Thyroid gland (tissue), 4 donors: ENCODE results near the gene BCL11B. TPM values are rescaled to one million over a fixed set of nuclear protein-coding genes. Genes with fewer than 3 reads are reported as not detected.

Experiments used
- DNase-seq, 2 donors: peaks; one replicate each; pipeline ENCODE4 v3.0.0-alpha.2; 2019
- H3K27ac ChIP-seq, 3 donors: fragments of 200-600 bp; sonication (generic); 1 replicate in 2 of 3; 2 replicates in 1 of 3; pipeline ENCODE4 v1.5.1; 2016 to 2019; ENCODE audit warnings: mild to moderate bottlenecking in 1 of 3, moderate library complexity in 1 of 3
- H3K27me3 ChIP-seq: fragments of 200-600 bp; sonication (generic); one replicate; pipeline ENCODE4 v1.5.1; 2019
- H3K36me3 ChIP-seq, 2 donors: fragments of 200-600 bp; sonication (generic); one replicate each; pipeline ENCODE4 v1.5.1; 2016 to 2019
- H3K4me1 ChIP-seq, 2 donors: fragments of 200-600 bp; sonication (generic); one replicate each; pipeline ENCODE4 v1.5.1; 2017 to 2019
- H3K4me3 ChIP-seq, 3 donors: fragments of 200-600 bp; sonication (generic); replicated peaks in 1 of 3; 1 replicate in 2 of 3; 2 replicates in 1 of 3; pipeline ENCODE4 v1.5.1; 2016; ENCODE audit warnings: mild to moderate bottlenecking in 1 of 3
- H3K9me3 ChIP-seq: fragments of 200-600 bp; sonication (generic); one replicate; pipeline ENCODE4 v1.5.1; 2017
- POLR2A ChIP-seq, 2 donors: fragments of 450-650 bp; IDR thresholded peaks; one replicate each; pipeline ENCODE4 v1.6.1; 2017; ENCODE audit warnings: antibody characterized with exemption in 2 of 2, mild to moderate bottlenecking in 2 of 2, moderate library complexity in 1 of 2
- WGBS, 2 donors: methylation state at CpG; one replicate each; pipeline ENCODE4 v1.1.5; 2017; 5-methylcytosine and 5-hydroxymethylcytosine counted together
- intact Hi-C: fragments of 100-400 bp; cut with DNase I; formaldehyde crosslinking; loops from one replicate; pipeline ENCODE4 v1.15.1; 2023
- total RNA-seq, 4 donors: library from RNA; depleted of rRNA; stranded (reverse); fragments of >200 nt; gene quantifications; one replicate each; pipeline ENCODE4 v1.2.3, GENCODE V29; 2016
- TF ChIP-seq, protein P1 (sequence below), 6 experiments: fragments of 200-600 bp in 3 of 6; fragments of 450-650 bp in 3 of 6; sonication (generic) in 3 of 6; IDR thresholded peaks; one replicate each; pipeline ENCODE4 v1.5.1; 2016 to 2019; ENCODE audit warnings: antibody characterized with exemption in 6 of 6, mild to moderate bottlenecking in 2 of 6, inconsistent platforms in 1 of 6, moderate library complexity in 1 of 6

The BCL11B gene
- total RNA-seq, 4 donors from 2014 or later = 0.81 to 4.3 (median 2.3) TPM

DNA sequence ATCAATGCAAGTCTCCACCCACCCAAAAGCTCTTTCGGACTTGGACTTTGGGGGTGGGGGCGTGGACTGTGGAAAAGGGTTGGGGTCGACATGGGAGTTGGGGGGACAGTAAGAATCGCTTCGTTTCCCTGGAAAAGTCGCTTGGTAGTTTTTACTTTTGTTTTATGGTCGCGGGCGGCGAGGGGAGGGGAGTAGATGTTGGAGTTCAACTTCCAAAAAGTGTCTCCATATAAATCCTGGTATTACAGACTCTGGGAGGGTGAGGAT, 568 bp upstream of the BCL11B start:
- TF ChIP-seq POLR2A (IDR thresholded peaks at IDR 0.05) = no peak
- TF ChIP-seq, protein P1, sequence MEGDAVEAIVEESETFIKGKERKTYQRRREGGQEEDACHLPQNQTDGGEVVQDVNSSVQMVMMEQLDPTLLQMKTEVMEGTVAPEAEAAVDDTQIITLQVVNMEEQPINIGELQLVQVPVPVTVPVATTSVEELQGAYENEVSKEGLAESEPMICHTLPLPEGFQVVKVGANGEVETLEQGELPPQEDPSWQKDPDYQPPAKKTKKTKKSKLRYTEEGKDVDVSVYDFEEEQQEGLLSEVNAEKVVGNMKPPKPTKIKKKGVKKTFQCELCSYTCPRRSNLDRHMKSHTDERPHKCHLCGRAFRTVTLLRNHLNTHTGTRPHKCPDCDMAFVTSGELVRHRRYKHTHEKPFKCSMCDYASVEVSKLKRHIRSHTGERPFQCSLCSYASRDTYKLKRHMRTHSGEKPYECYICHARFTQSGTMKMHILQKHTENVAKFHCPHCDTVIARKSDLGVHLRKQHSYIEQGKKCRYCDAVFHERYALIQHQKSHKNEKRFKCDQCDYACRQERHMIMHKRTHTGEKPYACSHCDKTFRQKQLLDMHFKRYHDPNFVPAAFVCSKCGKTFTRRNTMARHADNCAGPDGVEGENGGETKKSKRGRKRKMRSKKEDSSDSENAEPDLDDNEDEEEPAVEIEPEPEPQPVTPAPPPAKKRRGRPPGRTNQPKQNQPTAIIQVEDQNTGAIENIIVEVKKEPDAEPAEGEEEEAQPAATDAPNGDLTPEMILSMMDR (IDR thresholded peaks at IDR 0.05) = no peak
- WGBS, 2 donors = 1% methylated on average over 10 of the region's 10 CpGs
- H3K36me3 ChIP-seq = no peaks in the 10 kb centered on the region
- peak overlapping the region; percentile 14 to 47 (median 39) for H3K4me3 ChIP-seq
- H3K9me3 ChIP-seq = no peaks in the 10 kb centered on the region
- intact Hi-C loops = loop anchor here (10.0 kb wide), 1 partner anchor 1288 kb away; no protein-coding TSS in a partner anchor
- peaks cover 23 to 30% of the 10 kb centered on the region in 2 donors for H3K4me1 ChIP-seq
- no peaks in the 10 kb centered on the region for H3K27me3 ChIP-seq
- no peak for DNase-seq
- peak overlapping the region in 2 of 3 donors; percentile 19 to 20 for H3K27ac ChIP-seq

GRCh38 chr14:99271221-99271941, 616 bp downstream of the BCL11B start:
- Histone ChIP-seq H3K27me3 (no peaks in the 10 kb centered on the region), H3K4me1 (peaks cover 23 to 30% of the 10 kb centered on the region in 2 donors), H3K9me3 (no peaks in the 10 kb centered on the region), H3K4me3 (peak overlapping the region; percentile 43 to 58 (median 47)), H3K27ac (peak overlapping the region in 1 of 3 donors; percentile 31), H3K36me3 (no peaks in the 10 kb centered on the region)
- intact Hi-C loops = loop anchor here (10.0 kb wide), 1 partner anchor 1287 kb away; no protein-coding TSS in a partner anchor
- TF ChIP-seq, protein P1 (IDR thresholded peaks at IDR 0.05) = no peak
- no peak for TF ChIP-seq POLR2A (IDR thresholded peaks at IDR 0.05)
- 1 to 2% methylated on average over 32 of the region's 32 CpGs for WGBS, 2 donors
- no peak for DNase-seq

- TF ChIP-seq POLR2A (IDR thresholded peaks at IDR 0.05) = no peak
- TF ChIP-seq, protein P1 (IDR thresholded peaks at IDR 0.05) = no peak
- H3K4me1 ChIP-seq = peaks cover 23 to 33% of the 10 kb centered on the region in 2 donors
- H3K36me3 ChIP-seq = no peaks in the 10 kb centered on the region
- H3K27ac ChIP-seq = no peak overlapping the region
- no peaks in the 10 kb centered on the region for H3K9me3 ChIP-seq
- WGBS, 2 donors = 2 to 4% methylated on average over 29 to 48 of the region's 80 CpGs
- intact Hi-C loops = loop anchor here (10.0 kb wide), 1 partner anchor 1286 kb away; no protein-coding TSS in a partner anchor
- no peaks in the 10 kb centered on the region for H3K27me3 ChIP-seq
- H3K4me3 ChIP-seq = peak overlapping the region; percentile 7 to 58 (median 43)
- peak; percentile 25 to 29 for DNase-seq
Observed at GRCh38 chr14:99270458-99271220, 1.4 kb downstream of the BCL11B start.

DNA sequence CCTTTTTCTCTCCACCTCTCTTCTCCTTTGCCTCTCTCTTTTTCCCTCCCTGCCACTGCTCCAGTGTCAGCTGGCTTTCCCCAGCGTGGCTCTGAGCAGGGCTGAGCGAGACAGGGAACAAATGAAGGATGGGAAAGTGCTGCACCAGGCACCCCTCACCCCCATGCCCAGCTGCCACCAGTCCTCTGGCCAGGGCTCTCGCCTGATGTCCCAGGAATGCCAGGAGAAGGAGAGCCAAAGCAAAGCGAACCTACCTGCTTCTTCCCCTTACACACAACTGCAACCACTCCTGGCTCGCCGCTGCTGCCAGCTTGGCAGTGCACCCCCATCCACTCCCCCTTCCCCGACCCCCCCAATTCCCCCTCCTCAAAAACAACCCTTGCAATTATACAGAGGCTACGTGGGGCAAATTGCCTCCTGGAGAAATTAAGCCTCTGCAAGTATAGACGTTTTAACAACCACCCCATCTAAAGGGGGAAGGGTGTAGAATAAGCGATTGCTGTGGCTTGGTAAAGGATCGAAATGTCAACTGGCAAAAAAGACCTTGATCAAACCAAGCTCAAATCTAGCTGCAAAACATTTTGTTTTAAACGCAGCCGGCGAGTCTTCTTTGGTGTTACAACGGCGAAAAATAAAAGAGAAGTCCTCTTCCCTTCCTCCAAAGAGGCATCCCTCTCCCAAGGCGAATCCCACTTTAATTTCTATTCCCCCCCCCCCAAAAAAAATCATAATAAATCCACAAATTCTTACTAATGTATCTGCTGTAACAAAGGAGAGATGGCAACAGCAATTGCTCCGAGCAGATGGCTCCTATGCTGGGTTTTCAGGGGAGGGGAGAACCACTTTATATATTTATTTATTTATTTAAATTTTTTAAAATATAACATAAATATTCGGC, 2.9 kb downstream of the BCL11B start:
- no peak overlapping the region for H3K27ac ChIP-seq
- peaks cover 21 to 30% of the 10 kb centered on the region in 2 donors for H3K4me1 ChIP-seq
- H3K27me3 ChIP-seq = no peaks in the 10 kb centered on the region
- no peak for DNase-seq
- no peak overlapping the region for H3K4me3 ChIP-seq
- WGBS, 2 donors = 41 to 52% methylated on average over 19 of the region's 19 CpGs
- intact Hi-C loops = loop anchor here (5.0 kb wide), 1 partner anchor 1132 kb away; no protein-coding TSS in a partner anchor
- H3K9me3 ChIP-seq = no peaks in the 10 kb centered on the region
- H3K36me3 ChIP-seq = no peaks in the 10 kb centered on the region
- TF ChIP-seq, protein P1 (IDR thresholded peaks at IDR 0.05) = no peak
- no peak for TF ChIP-seq POLR2A (IDR thresholded peaks at IDR 0.05)
